Testis (tissue), 3 donors: ENCODE measurements around the gene ARHGEF4. TPM values are rescaled to one million over a fixed set of nuclear protein-coding genes. Genes with fewer than 3 reads are reported as not detected.

ENCODE experiments used
- DNase-seq: peaks from one replicate; pipeline ENCODE4 v3.0.0-alpha.2; 2019
- H3K27ac ChIP-seq, 2 donors: fragments of 200-600 bp; sonication (generic); one replicate each; pipeline ENCODE4 v1.5.1; 2019
- H3K27me3 ChIP-seq: fragments of 200-600 bp; sonication (generic); one replicate; pipeline ENCODE4 v1.5.1; 2019
- H3K36me3 ChIP-seq: fragments of 200-600 bp; sonication (generic); one replicate; pipeline ENCODE4 v1.5.1; 2017; ENCODE audit warnings: low read depth; ENCODE audit errors: missing control alignments
- H3K4me1 ChIP-seq: fragments of 200-600 bp; sonication (generic); one replicate; pipeline ENCODE4 v1.5.1; 2019
- H3K4me3 ChIP-seq, 2 donors: fragments of 200-600 bp; sonication (generic); one replicate each; pipeline ENCODE4 v1.5.1; 2017 to 2019
- H3K9me3 ChIP-seq: fragments of 200-600 bp; sonication (generic); one replicate; pipeline ENCODE4 v1.5.1; 2017
- CTCF ChIP-seq, 3 experiments: fragments of 450-650 bp in 2 of 3; fragments of 200-600 bp in 1 of 3; sonication (generic) in 1 of 3; IDR thresholded peaks; one replicate each; pipeline ENCODE4 v1.5.1; 2016 to 2019; ENCODE audit warnings: antibody characterized with exemption in 3 of 3, mild to moderate bottlenecking in 2 of 3, moderate library complexity in 1 of 3
- POLR2A ChIP-seq: fragments of 450-650 bp; IDR thresholded peaks from one replicate; pipeline ENCODE4 v1.6.1; 2017; ENCODE audit warnings: antibody characterized with exemption, mild to moderate bottlenecking, moderate library complexity
- WGBS, 2 donors: methylation state at CpG; one replicate each; pipeline ENCODE4 v1.1.5; 2018; 5-methylcytosine and 5-hydroxymethylcytosine counted together
- intact Hi-C: fragments of 100-400 bp; cut with DNase I; formaldehyde crosslinking; loops from one replicate; pipeline ENCODE4 v1.15.1; 2023; ENCODE audit warnings: low total_unique reads
- polyA plus RNA-seq: library from polyadenylated mRNA; stranded (reverse); fragments of 350-450 nt; fragmentation: Illumina TruSeq; extraction: RNeasy Lipid Tissue Mini Kit (QIAGEN cat#74804); gene quantifications from one replicate; pipeline ENCODE4 v1.2.3, GENCODE V29; 2014; ENCODE audit warnings: low read depth, low replicate concordance; ENCODE audit not compliant: insufficient read depth
- total RNA-seq, 2 donors: library from RNA; depleted of rRNA; stranded (reverse); fragments of >200 nt; gene quantifications; one replicate each; pipeline ENCODE4 v1.2.3, GENCODE V29; 2016

The ARHGEF4 gene
- total and polyA plus RNA-seq, 3 donors from 2014 or later, result 18.0 to 37.4 (median 36.3) TPM

DNA sequence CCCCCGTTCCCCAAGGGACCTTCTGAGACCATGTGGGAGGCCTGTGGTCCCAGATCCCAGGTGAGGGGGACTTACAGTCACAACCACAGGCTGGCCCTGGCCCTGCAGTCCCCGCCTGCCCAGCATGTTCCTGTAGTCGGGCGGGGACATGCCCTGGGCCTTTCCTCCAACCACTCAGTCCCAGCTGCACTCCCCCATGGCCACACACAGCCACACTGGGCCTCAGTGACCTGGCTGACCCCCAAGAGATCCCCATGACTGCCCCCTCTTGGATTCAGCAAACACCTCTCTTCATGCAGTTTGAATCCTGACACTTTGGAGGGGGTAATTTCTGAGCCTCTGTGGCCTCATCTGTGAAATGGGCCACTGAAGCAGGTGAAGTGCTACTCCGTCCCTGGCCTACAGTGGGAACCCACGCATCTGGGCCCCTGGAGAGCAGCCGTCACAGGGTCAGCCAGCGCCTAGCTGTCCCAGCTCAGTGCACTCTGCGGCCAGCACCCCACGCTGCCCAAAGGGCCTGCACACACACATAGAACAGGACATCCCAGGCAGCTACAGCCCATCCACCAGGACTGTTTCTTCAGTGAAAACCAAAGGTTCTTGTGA, 12.7 kb upstream of the ARHGEF4 start:
- no peak for TF ChIP-seq CTCF (IDR thresholded peaks at IDR 0.05)
- TF ChIP-seq POLR2A, result no peak
- no peaks in the 10 kb centered on the region for H3K4me1 ChIP-seq
- no peak overlapping the region for H3K4me3 ChIP-seq
- intact Hi-C loops, result no loop called here
- H3K27me3 ChIP-seq, result no peaks in the 10 kb centered on the region
- WGBS, 2 donors, result 85 to 89% methylated on average over 8 to 10 of the region's 10 CpGs
- H3K27ac ChIP-seq, result no peak overlapping the region
- no peak for DNase-seq
- H3K9me3 ChIP-seq, result no peaks in the 10 kb centered on the region
- H3K36me3 ChIP-seq, result no peaks in the 10 kb centered on the region

GRCh38 chr2:130824492-130825061, 12.1 kb upstream of the ARHGEF4 start:
- no peaks in the 10 kb centered on the region for H3K4me1 ChIP-seq
- H3K36me3 ChIP-seq, result no peaks in the 10 kb centered on the region
- DNase-seq, result no peak
- TF ChIP-seq POLR2A, result no peak
- TF ChIP-seq CTCF (IDR thresholded peaks at IDR 0.05), result no peak
- WGBS, 2 donors, result 59 to 65% methylated on average over 6 to 8 of the region's 8 CpGs
- intact Hi-C loops, result no loop called here
- H3K27ac ChIP-seq, result no peak overlapping the region
- no peaks in the 10 kb centered on the region for H3K9me3 ChIP-seq
- H3K4me3 ChIP-seq, result no peak overlapping the region
- H3K27me3 ChIP-seq, result no peaks in the 10 kb centered on the region

DNA sequence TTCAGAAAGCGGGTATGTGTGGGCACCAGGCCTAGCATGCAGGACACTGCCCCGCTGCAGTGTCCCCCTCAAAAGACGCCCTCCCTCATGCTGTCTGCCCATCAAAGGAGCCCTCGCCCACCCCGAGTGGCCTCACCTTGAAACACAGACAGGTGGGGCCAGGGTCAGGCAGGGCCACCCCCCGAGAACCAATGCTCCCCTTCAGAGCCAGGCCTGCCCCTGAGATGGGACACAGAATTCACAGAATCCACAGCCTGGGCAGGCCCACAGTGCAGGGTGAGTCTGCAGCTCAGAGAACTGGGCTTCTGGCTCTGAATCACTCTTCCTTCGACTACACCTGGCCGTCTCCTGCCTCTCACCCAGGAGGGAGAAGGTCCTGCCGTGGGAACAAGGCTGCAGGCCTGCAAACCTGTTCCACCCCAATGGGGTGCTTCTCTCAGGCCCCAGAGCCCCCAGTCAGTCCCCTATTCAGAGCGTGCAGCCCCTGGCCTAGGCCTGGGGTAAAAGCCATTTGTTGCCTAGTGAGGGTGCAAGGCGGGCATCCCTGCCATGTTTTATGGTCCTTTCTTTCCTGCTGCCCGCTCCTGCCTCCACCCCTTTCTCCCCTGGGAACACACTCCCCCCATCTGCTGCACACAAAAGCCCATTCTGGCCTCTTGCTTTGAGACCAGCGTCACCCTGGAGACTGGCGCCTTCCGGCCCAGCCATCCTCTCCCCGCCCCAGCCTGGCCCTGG, 11.3 kb upstream of the ARHGEF4 start:
- Histone ChIP-seq H3K4me3 (no peak overlapping the region), H3K27ac (no peak overlapping the region), H3K4me1 (no peaks in the 10 kb centered on the region), H3K27me3 (no peaks in the 10 kb centered on the region), H3K36me3 (no peaks in the 10 kb centered on the region), H3K9me3 (no peaks in the 10 kb centered on the region)
- DNase-seq, result no peak
- 82 to 90% methylated on average over 15 to 16 of the region's 16 CpGs for WGBS, 2 donors
- intact Hi-C loops, result no loop called here
- TF ChIP-seq POLR2A (no peak), CTCF (IDR thresholded peaks at IDR 0.05) (no peak)

DNA sequence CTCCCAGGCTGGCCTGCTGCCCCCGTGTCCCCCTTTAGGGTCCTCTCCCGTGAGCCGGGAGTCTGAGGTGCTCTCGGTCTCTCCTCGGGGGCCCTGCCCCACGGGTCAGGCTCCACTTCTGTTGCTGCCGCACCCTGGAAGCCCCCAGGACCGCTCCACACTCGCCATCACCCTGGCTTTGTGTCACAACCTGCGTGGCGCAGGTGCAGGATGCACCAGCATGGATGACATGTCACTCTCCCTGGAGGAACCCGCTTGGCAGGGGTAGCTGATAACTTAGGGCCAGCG, 10.8 kb upstream of the ARHGEF4 start:
- no peak for TF ChIP-seq CTCF (IDR thresholded peaks at IDR 0.05)
- TF ChIP-seq POLR2A, result no peak
- no peaks in the 10 kb centered on the region for H3K36me3 ChIP-seq
- no peaks in the 10 kb centered on the region for H3K4me1 ChIP-seq
- no peak for DNase-seq
- no peaks in the 10 kb centered on the region for H3K27me3 ChIP-seq
- intact Hi-C loops, result no loop called here
- 86 to 93% methylated on average over 5 to 13 of the region's 13 CpGs for WGBS, 2 donors
- no peak overlapping the region for H3K27ac ChIP-seq
- H3K9me3 ChIP-seq, result no peaks in the 10 kb centered on the region
- no peak overlapping the region for H3K4me3 ChIP-seq
